Nephron progenitor cell (in vitro differentiated cells): Measurements from ENCODE around the gene FAM20A.

ENCODE experiments used
- DNase-seq: peaks from one replicate; pipeline ENCODE4 v3.0.0; 2021
- H3K27ac Mint-ChIP-seq: 2 replicates; pipeline ENCODE4 v1.8.0; 2021; ENCODE audit warnings: mild to moderate bottlenecking, moderate library complexity, mixed read lengths
- H3K27me3 Mint-ChIP-seq: 2 replicates; pipeline ENCODE4 v1.8.0; 2021; ENCODE audit warnings: mild to moderate bottlenecking, low read depth, mixed read lengths; ENCODE audit not compliant: poor library complexity
- H3K36me3 Mint-ChIP-seq: 2 replicates; pipeline ENCODE4 v1.8.0; 2021; ENCODE audit warnings: low read depth, mixed read lengths
- H3K4me1 Mint-ChIP-seq: 2 replicates; pipeline ENCODE4 v1.8.0; 2021; ENCODE audit warnings: mixed read lengths
- H3K4me3 Mint-ChIP-seq: 2 replicates; pipeline ENCODE4 v1.8.0; 2021; ENCODE audit warnings: mild to moderate bottlenecking, moderate library complexity, mixed read lengths
- H3K9me3 Mint-ChIP-seq: 2 replicates; pipeline ENCODE4 v1.8.0; 2021; ENCODE audit warnings: mild to moderate bottlenecking, moderate library complexity, mixed read lengths
- CTCF ChIP-seq: fragments of 200-600 bp; sonication (generic); IDR thresholded peaks from 2 replicates; pipeline ENCODE4 v1.5.0; 2021; ENCODE audit warnings: antibody characterized with exemption

The FAM20A gene

GRCh38 chr17:68572138-68572842 lies 28.9 kb downstream of the FAM20A start:
- no peak overlapping the region for H3K27ac Mint-ChIP-seq
- no peaks in the 10 kb centered on the region for H3K36me3 Mint-ChIP-seq
- H3K27me3 Mint-ChIP-seq = peaks cover 4% of the 10 kb centered on the region
- DNase-seq = no peak
- H3K4me1 Mint-ChIP-seq = no peaks in the 10 kb centered on the region
- H3K4me3 Mint-ChIP-seq = no peak overlapping the region
- TF ChIP-seq CTCF = no peak
- H3K9me3 Mint-ChIP-seq = no peaks in the 10 kb centered on the region

DNA sequence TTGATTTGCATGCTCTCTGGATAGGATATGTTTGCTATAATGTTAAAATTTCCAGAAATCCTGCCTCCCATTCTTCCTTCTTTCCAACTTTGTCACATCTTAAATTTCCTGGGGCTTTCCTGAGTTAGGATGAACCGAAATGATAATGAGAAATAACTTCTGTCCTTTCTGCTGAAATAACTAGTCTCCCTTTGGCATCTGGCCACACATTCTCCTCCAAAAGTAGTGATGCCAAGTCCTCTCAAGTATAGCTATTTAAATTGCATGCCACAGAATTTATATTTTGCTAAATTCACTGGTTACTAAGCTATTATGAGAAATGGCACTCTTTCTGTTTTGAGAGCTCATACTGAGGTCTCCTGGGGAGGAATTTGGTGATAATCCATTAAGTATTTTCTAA lies 30.6 kb downstream of the FAM20A start:
- no peaks in the 10 kb centered on the region for H3K36me3 Mint-ChIP-seq
- H3K4me3 Mint-ChIP-seq = no peak overlapping the region
- no peak for DNase-seq
- no peaks in the 10 kb centered on the region for H3K4me1 Mint-ChIP-seq
- H3K9me3 Mint-ChIP-seq = no peaks in the 10 kb centered on the region
- peaks cover 6% of the 10 kb centered on the region for H3K27me3 Mint-ChIP-seq
- no peak overlapping the region for H3K27ac Mint-ChIP-seq
- TF ChIP-seq CTCF = no peak

DNA sequence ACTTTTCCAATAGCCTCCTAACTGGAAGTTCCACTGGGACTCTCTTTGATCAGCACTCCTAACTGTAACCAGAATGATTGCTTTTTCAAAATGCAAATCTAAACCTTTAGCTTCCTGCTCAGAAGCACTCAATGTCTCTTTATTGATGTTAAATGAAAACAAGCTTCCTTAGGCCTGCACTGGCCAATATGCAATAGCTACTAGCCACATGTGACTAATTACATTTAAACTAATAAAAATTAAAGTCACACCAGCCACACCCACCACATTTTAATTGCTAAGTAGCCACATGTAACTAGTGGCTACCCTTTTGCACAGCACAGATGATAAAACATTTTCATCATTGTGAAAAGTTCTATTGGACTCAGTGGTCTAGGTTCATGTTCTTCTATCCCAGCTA lies 31.8 kb downstream of the FAM20A start:
- no peaks in the 10 kb centered on the region for H3K9me3 Mint-ChIP-seq
- H3K4me1 Mint-ChIP-seq = no peaks in the 10 kb centered on the region
- TF ChIP-seq CTCF = no peak
- no peak for DNase-seq
- peaks cover 8% of the 10 kb centered on the region for H3K27me3 Mint-ChIP-seq
- H3K4me3 Mint-ChIP-seq = no peak overlapping the region
- H3K27ac Mint-ChIP-seq = peak overlapping the region; percentile 1
- H3K36me3 Mint-ChIP-seq = no peaks in the 10 kb centered on the region

DNA sequence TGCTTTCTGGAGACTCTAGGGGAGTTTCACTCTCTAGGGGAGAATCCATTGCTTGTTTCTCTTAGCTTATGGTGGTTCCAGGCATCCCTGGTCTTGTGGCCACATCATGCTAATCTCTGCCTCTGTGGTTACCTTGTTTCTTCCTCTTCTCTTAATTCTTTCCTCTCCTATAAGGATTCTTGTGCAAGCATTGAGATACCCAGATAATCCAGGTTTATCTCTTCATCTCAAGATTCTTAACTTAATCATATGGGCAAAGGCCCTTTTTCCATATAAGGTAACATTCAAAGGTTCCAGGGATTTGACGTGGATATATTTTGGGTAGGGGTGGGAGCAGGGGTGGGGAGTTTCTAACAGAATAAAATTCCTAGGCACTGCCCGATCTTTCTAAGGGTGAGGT lies 32.6 kb downstream of the FAM20A start:
- H3K4me1 Mint-ChIP-seq = no peaks in the 10 kb centered on the region
- no peak overlapping the region for H3K4me3 Mint-ChIP-seq
- TF ChIP-seq CTCF = no peak
- no peaks in the 10 kb centered on the region for H3K9me3 Mint-ChIP-seq
- H3K27ac Mint-ChIP-seq = no peak overlapping the region
- no peaks in the 10 kb centered on the region for H3K36me3 Mint-ChIP-seq
- no peak for DNase-seq
- H3K27me3 Mint-ChIP-seq = peaks cover 8% of the 10 kb centered on the region

- H3K4me3 Mint-ChIP-seq = no peak overlapping the region
- H3K36me3 Mint-ChIP-seq = no peaks in the 10 kb centered on the region
- peaks cover 5% of the 10 kb centered on the region for H3K27me3 Mint-ChIP-seq
- no peaks in the 10 kb centered on the region for H3K4me1 Mint-ChIP-seq
- H3K9me3 Mint-ChIP-seq = no peaks in the 10 kb centered on the region
- TF ChIP-seq CTCF = no peak
- no peak overlapping the region for H3K27ac Mint-ChIP-seq
- DNase-seq = no peak
Measured at GRCh38 chr17:68567581-68567980, 33.6 kb downstream of the FAM20A start.

- Mint-ChIP-seq H3K4me1 (no peaks in the 10 kb centered on the region), H3K36me3 (no peaks in the 10 kb centered on the region), H3K4me3 (no peak overlapping the region), H3K9me3 (no peaks in the 10 kb centered on the region), H3K27ac (no peak overlapping the region), H3K27me3 (peaks cover 6% of the 10 kb centered on the region)
- no peak for DNase-seq
- TF ChIP-seq CTCF = no peak
Measured at GRCh38 chr17:68567035-68567434, 34.1 kb downstream of the FAM20A start.
